GM18868 (cell line): Measurements from ENCODE around the gene GABPB2.

ENCODE experiments used
- ATAC-seq: cut with Tn5 transposase; IDR thresholded peaks from one replicate; pipeline ENCODE4 v1.9.1; 2021; ENCODE audit warnings: mild to moderate bottlenecking, moderate library complexity; ENCODE audit not compliant: unreplicated experiment

The GABPB2 gene

DNA sequence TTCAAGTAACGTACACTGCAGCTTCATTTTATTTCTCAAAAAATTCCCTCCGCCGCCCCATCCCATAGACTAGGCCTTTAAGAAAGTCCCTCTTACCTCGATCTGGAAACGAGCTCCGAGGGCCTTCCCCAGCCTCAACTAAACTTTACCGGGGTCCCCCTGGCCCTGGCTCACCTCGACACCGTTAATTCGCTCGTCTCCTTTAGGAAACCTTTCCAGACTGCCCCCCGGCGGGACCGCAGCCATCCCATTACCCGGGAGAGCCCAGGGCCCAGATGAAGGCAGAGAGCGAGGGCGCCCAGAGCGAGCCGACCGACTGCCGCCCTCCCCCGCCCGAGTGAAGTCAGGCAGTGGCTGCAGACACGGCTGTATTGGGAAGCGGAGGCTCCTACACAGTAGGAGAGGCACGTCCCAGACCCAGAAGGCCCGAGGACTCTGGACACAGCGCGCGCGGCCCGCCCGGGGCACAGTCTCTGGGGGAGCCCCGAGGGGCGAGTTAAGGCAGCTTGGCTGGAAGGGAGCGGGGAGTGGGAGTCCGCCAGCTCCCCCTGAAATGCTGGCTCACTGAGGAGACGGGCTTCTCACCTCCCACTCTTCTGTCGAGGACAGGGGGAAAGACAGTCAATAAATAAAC is 61.3 kb downstream of the GABPB2 start:
- ATAC-seq = no peak

- no peak for ATAC-seq
These were observed 61.9 kb downstream of the GABPB2 start for GRCh38 chr1:151132335-151133017.

- no peak for ATAC-seq
These were observed 62.7 kb downstream of the GABPB2 start for GRCh38 chr1:151133018-151133806.

DNA sequence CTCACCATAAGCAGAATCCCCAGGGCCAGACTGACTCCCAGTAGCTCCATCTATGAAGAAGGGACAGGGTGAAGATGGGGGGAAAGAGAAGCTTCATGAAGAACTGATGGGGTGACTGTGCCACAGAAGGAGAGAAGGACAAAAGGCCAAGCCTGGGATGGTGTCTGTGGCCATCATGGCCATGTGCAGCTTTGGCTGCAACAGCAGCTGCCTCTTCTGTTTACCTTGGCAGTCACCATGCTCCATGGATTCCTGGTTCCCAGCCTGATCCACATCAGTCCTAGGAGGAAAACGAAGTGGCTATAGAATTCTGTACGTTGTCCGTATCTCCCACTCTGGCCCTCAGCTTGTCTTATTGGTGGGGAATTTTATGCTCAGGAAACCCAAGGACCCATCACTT is 63.8 kb downstream of the GABPB2 start:
- ATAC-seq = no peak

- no peak for ATAC-seq
These were observed 64.4 kb downstream of the GABPB2 start for GRCh38 chr1:151134991-151135390.

DNA sequence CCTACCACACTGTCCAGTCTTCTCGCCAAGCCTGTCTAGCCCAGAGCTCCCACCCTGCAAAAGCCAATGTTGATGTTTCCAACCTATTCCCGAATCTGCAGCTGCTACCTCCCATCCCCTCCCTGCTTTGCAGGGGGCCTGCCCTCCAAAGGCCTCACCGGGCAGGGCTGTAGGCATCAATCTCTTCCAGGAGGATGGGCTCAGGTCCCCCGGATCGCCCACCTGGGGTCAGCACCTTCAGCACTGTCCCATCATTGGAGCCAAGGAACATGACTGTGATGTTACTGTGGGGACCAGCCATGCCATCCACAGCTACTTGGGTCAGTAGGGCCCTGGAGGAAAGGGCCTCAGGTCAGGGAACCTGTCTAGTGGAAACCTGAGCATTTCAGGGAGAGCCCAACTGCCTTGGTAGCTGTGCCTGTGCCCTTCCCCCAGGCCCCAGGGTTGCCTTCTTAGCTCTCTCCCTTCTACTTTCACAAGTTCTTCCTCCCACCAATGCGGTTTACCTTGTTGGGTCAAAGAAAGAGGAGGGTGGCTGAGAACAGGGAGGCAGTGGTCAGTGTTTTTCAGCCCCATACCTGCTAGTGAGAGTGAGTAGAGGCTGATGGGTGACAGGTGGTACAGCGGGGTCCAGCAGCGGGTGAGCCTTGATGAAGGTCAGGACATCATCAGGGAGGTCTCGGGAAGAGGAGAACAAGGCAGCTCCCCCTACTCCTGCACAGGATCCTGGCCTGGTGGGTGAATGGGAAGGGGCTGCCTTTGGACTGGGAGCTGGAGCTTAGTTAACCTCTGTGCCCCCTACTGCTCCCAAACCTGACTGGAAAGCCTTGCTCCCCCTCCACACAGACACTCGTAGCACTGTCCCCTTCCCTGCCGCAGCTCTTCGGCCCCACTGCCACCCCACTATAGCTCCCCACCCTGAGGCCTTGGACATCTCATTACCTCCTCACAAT is 65.1 kb downstream of the GABPB2 start:
- ATAC-seq = no peak

DNA sequence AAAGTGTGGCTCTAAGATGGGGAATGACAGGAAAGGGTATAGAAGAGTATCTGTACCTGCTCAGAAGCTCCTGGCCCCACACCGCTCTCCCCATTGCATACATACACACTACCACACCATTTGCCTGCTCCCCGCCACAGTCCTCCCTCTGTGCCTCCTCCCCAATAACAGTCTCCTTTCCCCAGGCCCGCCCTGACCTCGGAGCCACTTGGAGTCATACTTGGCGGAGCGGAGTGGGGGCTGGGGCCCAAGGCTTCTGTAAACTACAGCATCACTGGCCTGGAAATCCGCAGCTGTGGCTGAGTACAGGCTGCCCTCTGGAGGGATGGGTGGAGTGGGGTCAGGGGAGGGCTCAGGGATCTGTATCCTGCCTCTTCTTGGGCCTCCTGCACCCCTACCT is 67.2 kb downstream of the GABPB2 start:
- ATAC-seq = no peak

DNA sequence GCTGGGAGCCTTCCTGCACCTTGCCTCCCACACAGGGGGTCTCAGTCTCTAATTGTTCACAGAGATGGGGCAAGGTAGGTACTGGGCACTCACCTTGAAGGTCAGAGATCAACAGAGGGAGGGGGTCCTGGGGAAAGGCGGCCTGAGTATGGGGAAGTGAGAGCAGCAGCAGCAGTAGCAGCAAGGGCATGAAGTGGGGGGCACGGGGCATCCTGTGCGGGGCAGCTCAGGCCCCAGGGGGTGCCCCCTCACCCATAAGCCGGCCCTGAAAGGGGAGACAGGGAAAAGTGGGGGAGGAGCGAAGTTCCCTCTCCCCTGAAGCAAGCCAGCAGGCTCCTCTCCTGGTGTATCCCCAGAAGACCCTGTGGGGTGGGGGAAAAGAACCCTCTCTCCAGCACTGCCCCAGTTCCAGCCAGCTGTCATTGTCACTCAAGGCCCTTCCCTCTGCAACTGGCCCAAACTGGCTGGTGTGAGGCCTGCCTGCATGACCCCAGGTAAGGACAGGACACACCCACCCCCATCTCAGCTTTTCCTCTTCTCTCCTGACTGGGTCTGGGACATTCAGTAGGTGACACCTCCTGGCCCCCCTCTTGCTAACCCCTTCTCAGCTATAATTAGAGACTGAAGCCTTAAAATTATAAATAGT is 72.0 kb downstream of the GABPB2 start:
- no peak for ATAC-seq

DNA sequence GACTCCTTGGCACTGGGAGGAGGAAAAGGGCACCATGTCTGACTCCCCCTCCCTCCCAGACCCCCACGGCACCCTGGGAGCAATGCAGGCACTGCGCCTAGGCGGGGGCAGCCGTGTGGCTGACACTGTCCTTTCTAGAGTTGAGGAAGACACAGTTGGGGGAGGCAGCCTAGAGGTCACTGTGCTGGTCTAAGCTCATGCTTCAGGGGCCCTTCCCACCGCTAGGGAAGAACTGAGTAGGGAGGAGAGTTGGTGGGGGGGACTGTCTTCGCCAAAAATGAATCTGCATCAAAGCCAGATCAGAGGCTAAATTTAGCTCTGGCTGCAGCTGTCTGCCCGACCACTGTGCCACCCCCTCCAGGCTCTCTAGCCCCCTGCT is 72.5 kb downstream of the GABPB2 start:
- no peak for ATAC-seq

DNA sequence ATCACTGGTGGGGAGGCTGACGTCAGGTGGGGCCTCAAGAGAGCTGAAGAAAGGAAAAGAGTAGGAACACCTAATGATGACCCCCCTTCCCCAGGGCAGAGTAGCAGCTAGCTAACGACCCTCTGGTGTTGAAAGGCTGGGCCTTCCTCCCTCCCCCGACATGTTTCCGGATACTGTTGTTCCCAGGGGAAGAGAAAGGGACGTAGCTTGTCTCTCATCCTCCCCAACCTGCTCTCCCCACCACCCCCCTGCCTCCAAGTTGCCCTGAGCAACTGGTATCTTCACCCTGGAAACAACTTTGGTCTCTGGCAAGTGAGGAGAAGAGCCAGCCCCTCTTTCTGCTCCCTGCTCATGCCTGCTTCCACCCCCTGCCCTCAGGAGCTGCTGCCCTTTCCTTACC is 73.4 kb downstream of the GABPB2 start:
- no peak for ATAC-seq

DNA sequence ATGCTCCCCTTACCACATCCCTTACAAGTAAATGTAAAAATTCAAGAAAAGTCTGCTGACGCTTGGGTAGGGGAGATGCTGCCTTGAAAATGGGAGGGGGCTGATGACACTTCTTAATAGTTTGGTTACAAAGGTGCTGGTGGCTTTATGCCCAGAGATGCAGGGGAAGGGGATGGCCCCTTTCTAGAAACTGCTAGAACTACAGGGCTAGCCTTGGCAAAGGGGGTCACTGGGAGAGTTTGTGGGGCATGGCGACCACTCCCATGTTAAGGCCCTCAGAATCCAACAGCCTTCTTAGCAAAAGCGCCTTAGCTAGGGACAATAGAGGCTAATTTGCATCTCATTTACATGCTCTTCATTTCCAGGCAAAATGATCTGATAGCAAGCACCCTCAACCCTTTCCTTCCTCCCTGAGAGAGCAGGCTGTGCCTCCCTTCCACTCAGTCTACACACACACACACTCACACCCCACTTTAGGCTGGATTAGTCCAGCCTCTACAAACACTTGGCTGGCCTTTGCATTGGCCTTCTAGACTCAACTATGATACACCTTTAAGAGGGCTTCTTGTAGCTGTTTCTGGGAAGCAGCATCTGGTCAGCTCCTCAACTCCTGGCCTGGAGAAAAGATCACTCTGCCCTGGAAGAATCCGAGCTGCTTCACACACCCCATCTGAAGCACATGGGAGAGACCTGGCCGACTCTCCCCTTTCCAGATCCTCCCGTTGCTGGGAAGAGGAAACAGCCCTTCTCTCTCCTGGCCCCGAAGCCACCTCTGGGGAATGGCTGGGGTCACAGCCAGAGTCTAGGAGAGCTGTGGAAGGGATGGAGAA is 74.1 kb downstream of the GABPB2 start:
- ATAC-seq = no peak

- no peak for ATAC-seq
These were observed 74.9 kb downstream of the GABPB2 start for GRCh38 chr1:151145304-151146071.

- ATAC-seq = no peak
These were observed 75.5 kb downstream of the GABPB2 start for GRCh38 chr1:151146072-151146411.

- ATAC-seq = peak; percentile 99
These were observed 76.0 kb downstream of the GABPB2 start, which contains the start of gene SEMA6C for GRCh38 chr1:151146412-151147131. Gene SEMA6C, minus strand, starts transcription at chr1:151146631. Its CDS starts 4,010 bp downstream, at chr1:151142621.

- ATAC-seq = no peak
These were observed 76.6 kb downstream of the GABPB2 start for GRCh38 chr1:151147132-151147503.

DNA sequence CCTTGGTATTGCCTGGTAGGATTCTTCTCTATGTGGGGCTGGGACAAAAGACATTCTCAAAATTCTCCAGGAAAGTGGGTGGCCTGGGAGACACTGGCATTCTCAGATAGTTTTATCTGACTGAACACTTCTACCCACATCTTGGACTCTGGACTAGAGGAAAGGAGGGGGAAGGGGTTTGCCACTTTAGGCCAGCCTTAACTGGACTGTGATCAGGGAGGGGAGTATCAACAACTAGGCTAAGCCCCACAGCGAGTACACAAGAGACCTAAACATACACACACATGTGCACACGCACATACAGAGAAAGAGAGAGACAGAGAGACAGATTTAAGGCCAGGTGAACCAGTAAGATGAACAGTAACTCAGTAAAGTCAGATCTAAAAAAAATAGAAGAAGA is 77.1 kb downstream of the GABPB2 start:
- ATAC-seq = no peak

DNA sequence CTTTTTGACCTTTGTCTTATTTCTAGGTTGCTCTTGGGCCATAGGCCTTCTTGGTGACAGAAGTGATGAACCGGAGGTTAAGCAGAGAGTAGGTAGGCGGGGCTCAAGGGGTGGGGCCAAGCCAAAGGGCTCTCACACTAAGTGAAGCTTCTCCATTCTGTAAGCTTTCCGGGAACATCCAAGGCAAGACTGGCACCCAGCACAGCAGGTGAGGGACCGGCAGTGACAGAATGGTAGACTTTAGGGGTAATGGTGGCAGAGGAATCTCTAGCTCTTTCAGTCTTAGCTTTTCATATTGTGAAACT is 85.9 kb downstream of the GABPB2 start, which contains the start of gene TNFAIP8L2:
TNFAIP8L2 (plus strand) TSS at position 135 of the 305 bp plus-strand sequence. CDS start 2,049 bp downstream, outside the sequence.
- ATAC-seq = peak; percentile 71

DNA sequence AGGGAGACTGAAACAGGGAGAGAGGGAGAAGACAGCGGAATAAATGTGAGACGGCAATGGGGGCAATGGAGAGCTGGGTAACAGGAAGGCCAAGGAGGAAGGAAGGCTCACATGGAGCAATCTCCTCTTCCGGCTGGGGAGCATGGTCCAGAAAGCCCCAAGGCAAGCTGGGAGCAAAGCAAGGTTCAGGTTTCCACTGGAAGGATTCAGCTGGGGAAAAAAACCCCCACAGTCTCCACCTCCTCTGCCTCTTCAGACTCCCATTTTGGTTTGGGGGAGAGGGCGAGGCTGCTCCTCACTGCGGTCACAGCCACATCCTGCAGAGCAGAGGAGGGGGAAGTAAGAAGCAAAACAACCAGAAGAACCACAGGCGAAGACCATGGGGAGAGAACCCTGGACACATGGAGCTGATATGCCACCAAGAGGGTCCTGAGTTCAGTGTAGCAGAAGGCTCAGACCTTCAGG is 86.5 kb downstream of the GABPB2 start:
- ATAC-seq = no peak
